GM21381 (cell line): ENCODE data around the gene GFOD1.
"Not testable (repeated sequence)": the region's sequence is repeated elsewhere in the genome, so short reads cannot be mapped to it uniquely, and the experiment has no call there.

Experiments used
- ATAC-seq: cut with Tn5 transposase; IDR thresholded peaks from one replicate; pipeline ENCODE4 v1.9.1; 2021; ENCODE audit warnings: mild to moderate bottlenecking, moderate library complexity; ENCODE audit not compliant: unreplicated experiment

Gene GFOD1

DNA sequence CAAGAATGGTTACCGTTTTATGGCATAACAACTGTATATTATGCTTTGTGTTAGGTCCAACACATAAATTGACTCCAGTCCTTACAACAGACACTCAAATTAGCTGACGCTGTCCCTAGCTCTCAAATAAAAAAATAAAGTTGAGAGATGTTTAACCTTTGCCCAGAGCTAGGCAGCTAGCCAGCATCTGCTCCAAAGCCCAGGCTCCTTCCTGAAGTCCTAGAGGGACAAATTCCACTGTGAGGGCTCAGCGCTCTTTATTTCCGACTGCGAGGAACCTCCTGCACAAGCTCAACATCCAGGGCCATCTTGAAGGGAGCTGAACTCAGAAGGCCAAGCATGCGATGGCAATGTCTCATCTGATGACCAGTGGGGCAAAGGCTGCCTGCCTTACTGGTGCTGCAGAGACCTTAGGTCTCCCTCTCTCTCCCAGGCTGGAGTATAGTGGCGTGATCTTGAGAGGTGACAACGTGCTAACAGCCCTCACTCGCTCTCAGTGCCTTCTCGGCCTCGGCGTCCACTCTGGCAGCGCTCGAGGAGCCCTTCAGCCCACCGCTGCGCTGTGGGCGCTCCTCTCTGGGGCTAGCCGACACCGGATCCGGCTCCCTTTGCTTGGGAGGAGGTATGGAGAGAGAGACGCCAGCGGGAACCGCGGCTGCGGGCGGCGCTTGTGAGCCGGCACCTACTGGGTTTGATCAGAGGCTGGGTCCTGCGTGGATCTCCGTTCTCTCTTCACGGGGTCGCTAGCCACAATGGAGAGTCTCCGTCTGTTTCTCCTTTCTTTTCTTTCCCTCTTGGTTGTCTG lies 24.7 kb upstream of the GFOD1 start:
- ATAC-seq, result no peak

DNA sequence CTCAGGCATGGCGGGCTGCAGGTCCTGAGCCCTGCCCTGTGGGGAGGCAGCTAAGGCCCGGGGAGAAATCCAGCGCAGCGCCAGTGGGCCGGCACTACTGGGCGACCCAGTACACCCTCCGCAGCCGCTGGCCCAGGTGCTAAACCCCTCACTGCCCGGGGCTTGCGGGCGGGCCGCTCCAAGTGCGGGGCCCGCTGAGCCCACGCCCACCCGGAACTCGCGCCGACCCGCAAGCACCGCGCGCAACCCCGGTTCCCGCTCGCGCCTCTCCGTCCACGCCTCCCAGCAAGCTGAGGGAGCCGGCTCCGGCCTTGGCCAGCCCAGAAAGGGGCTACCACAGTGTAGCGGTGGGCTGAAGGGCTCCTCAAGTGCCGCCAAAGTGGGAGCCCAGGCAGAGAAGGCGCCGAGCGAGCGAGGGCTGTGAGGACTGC lies 23.8 kb upstream of the GFOD1 start:
- not testable (repeated sequence) for ATAC-seq

DNA sequence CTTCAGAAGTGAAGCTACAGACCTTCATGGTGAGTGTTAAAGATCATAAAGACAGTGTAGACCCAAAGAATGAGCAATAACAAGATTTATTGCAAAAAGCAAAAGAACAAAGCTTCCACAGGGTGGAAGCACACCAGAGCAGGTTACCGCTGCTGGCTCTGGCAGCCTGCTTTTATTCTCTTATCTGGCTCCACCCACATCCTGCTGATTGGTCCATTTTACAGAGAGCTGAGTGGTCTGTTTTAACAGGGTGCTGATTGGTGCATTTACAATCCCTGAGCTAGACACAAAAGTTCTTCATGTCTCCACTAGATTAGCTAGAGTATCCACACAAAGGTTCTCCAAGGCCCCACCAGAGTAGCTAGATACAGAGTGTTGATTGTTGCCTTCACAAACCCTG lies 23.0 kb upstream of the GFOD1 start:
- not testable (repeated sequence) for ATAC-seq

DNA sequence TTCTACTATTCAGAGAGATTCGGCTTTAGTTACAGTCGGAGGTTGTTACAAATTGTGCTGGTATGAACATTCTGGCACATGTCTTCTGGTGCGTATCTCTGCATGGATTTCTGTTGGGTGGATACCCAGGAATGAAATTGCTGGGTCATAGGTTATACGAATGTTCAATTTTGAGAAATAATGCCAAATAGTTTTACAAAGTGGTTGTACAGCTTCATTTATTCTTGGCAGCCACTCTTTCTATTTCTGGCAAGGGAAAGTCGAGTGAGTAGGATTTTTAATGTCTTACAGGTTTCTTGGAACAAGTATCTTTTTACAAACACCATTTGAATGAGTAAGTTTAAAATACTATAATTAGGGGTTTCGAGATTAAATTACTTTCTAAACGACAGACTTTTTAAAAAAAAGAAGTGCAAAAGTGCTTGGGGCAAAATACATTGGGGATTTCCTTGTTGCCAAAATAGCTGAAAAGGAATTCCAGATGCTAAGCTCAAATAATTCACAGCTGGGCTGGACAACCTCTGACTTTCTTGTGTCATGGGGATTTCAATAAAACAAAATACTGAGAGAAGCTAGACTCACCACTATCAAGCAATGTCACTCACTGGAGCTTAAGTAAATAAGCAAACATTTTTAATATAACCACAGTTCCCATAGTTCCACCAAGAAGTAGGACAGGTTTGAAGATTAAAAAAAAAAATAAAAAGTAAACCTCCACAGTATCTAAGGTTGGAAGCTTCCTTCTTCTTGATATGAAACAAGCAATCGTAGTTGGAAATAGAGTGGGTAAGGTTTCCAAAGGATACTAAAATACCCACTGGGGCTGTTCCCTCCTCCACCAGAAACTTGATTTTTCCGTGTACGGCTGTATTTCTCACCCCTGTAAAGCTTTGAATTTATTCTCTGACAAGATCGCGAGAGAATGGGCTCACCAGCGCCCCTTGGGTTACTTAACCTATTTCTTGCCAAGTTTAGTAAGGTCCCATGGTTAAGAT lies 21.6 kb upstream of the GFOD1 start:
- no peak for ATAC-seq

DNA sequence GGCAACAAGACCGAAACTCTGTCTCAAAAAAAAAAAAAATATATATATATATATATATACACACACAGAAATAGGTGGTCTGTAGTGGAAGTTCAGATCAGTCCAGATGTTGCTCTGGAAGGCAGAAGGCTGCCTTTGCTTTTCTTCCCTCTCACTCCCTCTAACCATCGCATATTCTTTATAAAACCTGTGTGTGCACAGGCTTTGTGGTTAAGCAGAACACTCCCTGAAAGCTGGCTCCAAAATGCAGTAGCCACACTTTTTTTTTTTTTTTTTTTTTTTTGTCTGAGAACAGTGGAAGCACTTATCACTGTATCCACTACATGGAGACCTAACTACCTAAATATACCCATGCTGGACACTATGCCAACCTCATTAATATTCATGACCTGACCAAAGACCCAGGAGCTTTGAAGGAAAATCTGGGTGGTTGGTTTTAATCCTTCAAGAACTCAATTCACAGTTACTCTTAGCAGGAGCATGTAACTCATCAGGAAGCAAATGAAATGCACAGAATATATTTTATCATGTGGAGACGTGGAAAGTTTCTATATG lies 20.0 kb upstream of the GFOD1 start:
- no peak for ATAC-seq

DNA sequence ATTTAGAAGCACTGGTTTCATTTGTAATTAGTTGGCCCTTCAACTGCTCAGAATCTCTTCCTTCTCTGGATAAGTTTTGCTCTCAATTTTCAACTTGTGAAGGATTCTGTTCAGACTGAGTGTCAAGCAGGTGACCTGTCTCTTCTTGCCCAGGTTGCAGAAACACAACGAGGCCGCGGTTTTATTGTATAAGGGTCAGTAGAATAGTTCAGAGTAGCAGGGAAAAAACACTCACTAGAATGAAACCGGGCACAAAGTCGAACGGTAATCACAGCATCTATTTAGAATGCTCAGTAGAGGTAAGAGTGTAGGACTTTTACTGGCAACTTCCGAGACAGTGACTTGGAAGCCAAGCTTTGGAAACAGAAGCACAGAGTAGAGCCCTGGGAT lies 17.9 kb upstream of the GFOD1 start:
- no peak for ATAC-seq

DNA sequence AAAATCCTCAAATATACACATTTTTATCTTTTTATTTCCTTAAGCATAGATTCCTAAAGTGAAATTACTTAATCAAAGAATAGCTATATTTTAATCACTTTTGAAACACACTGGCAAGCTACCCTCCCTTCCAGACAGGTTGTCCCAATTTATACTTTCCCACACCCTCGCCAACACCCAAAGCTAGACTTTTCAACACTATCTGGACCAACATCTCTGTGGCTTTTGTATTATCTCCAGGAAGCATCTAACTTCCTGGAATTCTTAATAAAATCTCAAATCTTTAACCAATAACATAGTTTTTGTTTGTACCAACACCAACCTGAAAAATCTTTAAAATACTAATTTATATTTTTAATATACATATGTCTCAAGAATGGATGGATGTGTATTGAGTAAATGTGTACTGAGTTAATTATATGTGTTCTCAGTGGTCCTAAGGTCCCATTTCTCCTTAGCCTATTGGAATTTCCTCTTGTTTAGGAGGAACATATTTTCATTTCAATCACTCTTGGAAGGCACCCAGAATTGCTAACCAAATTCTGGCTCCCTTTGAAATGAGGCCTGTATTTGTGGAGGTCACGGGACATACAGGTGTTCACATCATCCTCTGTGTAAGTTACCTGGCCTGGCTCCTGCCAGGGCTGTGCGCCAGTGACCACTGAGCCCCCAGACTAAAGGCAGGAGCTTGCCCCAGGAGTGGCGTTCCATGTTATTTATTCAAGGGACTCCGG lies 17.4 kb upstream of the GFOD1 start:
- ATAC-seq, result no peak

DNA sequence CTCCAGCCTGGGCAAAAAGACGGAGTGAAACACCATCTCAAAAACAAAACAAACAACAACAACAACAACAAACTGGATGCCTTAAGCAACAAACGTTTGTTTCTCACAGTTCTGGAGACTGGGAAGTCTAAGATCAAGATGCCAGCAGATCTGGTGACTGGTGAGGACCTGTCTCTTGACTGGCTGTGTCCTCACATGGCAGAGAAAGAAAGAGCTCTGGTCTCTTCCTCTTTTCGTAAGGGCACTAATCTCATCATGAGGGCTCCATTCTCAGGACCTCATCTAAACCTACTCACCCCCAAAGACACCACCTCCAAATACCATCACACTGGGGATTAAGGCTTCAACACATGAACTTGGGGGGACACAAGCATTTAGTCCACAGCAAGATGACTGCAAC lies 13.5 kb upstream of the GFOD1 start:
- no peak for ATAC-seq

GRCh38 chr6:13500264-13500663 lies 12.9 kb upstream of the GFOD1 start:
- no peak for ATAC-seq

- ATAC-seq, result no peak
Measured at GRCh38 chr6:13496513-13497190, 9.3 kb upstream of the GFOD1 start.

GRCh38 chr6:13495818-13496217 lies 8.4 kb upstream of the GFOD1 start:
- no peak for ATAC-seq

DNA sequence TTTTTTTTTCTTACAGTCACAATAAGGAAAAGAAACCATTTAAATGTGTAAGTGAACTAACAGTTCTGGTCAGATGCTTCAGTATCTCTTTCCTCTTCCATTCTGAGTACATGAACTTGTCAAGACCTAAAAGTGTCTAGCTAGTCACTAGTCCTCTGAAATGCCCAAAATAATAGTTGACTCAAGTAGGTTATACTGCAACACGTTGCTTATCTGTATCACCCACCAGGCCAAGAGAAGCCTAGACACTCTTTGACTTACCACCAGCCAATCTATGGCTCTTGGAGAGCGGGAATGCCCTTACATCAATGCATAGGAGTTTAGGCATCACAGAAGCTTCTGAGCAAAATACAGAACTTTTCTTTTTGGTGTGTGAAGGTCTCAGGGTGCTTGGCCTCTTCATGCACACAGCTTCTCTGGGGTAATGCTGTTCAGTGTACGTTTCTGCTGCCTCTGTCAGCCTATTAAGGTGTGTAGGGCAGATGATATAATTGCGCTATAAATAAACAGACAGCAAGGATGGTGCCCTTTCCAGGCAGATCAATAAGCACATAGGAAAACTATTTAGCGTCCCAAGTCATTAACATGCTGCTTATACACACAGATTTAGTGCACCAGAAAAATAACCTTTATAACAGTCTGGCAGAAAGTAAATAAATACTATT lies 7.8 kb upstream of the GFOD1 start:
- no peak for ATAC-seq

- ATAC-seq, result no peak
Measured at GRCh38 chr6:13494137-13494536, 6.7 kb upstream of the GFOD1 start.

- ATAC-seq, result no peak
Measured at GRCh38 chr6:13493147-13493546, 5.7 kb upstream of the GFOD1 start.

GRCh38 chr6:13492357-13492756 lies 5.0 kb upstream of the GFOD1 start:
- no peak for ATAC-seq

- no peak for ATAC-seq
Measured at GRCh38 chr6:13491538-13491937, 4.1 kb upstream of the GFOD1 start.

DNA sequence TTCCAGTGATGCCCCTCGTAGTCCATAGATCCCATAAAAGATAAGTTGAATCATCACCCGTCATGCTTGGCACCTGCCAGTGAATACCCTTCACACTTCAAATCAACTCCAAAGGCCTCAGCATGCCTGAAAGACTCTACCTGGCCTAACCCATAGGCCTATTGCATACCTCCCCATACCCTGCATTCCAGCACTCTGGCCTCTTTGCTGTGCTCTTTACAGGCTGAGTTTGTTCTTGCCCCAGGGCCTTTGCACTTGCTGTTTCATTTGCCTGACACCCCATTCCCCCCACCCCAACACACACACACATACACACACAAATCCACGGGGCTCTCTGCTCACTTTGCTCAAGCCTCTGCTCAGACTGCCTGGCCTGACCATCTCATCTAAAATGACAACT lies 3.0 kb upstream of the GFOD1 start:
- no peak for ATAC-seq

GRCh38 chr6:13488896-13489237 lies 1.5 kb upstream of the GFOD1 start:
- no peak for ATAC-seq

GRCh38 chr6:13488015-13488895 lies 855 bp upstream of the GFOD1 start:
- ATAC-seq, result peak; percentile 4
